HepG2 (cell line): ENCODE results near the gene VWA2. TPM values are rescaled to one million over a fixed set of nuclear protein-coding genes. Genes with fewer than 3 reads are reported as not detected.

Experiments
- ATAC-seq: fragments of 200-7000 bp; cut with Tn5 transposase; 3 replicates; pipeline ENCODE4 v1.9.1; 2020; ENCODE audit warnings: mild to moderate bottlenecking, moderate library complexity
- BruUV-seq: library from RNA; stranded (reverse); fragments of 400-500 nt; replicated peaks from 2 replicates; lab custom pipeline; 2021; lab: Mats Ljungman, UMichigan
- CTCF ChIA-PET: fragments of 300-600 bp; formaldehyde crosslinking; extraction: SDS; loops from one replicate; lab custom pipeline; 2021; ENCODE audit warnings: low total read pairs, inconsistent platforms, low intra/inter-chr PET ratio; lab: Yijun Ruan, JAX
- POLR2A ChIA-PET: fragments of 350-600 bp; sonication (Branson Sonifier 250); formaldehyde crosslinking; loops from one replicate; lab custom pipeline; 2020; ENCODE audit warnings: antibody characterized with exemption, inconsistent platforms; lab: Yijun Ruan, JAX
- DNase-seq: peaks from one replicate; pipeline ENCODE4 v3.0.0-alpha.2; 2015; ENCODE audit warnings: low spot score
- FAIRE-seq: peaks from 3 replicates; lab custom pipeline; 2011; peaks lifted over from hg19 to GRCh38; lab: Jason Lieb, UNC
- H2AFZ ChIP-seq: one replicate; pipeline ENCODE4 v1.6.1; 2011; ENCODE audit warnings: low read length, inconsistent platforms
- H3K27ac ChIP-seq: fragments of 300-600 bp; 3 replicates; pipeline ENCODE4 v1.8.0; 2011; ENCODE audit warnings: mixed run types, mild to moderate bottlenecking, mixed read lengths, low read length, inconsistent platforms; ENCODE audit not compliant: insufficient read depth; ENCODE audit errors: extremely low read length
- H3K27me3 ChIP-seq, 2 experiments: fragments of 200-600 bp in 1 of 2; 2 replicates in 1 of 2; 3 replicates in 1 of 2; pipeline versions ENCODE4 v1.6.0 to v1.8.0; 2011; ENCODE audit warnings: low read length in 2 of 2, mild to moderate bottlenecking in 2 of 2, moderate library complexity in 2 of 2, inconsistent platforms in 1 of 2; ENCODE audit not compliant: insufficient read depth in 2 of 2, control insufficient read depth in 1 of 2
- H3K36me3 ChIP-seq, 2 experiments: fragments of 200-600 bp in 1 of 2; replicated peaks in 1 of 2; 2 replicates in 1 of 2; 3 replicates in 1 of 2; pipeline versions ENCODE4 v1.5.1 to v1.8.0; 2011; ENCODE audit warnings: low read length in 2 of 2, inconsistent platforms in 1 of 2; ENCODE audit not compliant: insufficient read depth in 2 of 2, control insufficient read depth in 1 of 2
- H3K4me1 ChIP-seq: 2 replicates; pipeline ENCODE4 v1.5.1; 2012; ENCODE audit warnings: low read length, inconsistent platforms; ENCODE audit not compliant: insufficient read depth
- H3K4me2 ChIP-seq: 2 replicates; pipeline ENCODE4 v1.6.0; 2011; ENCODE audit warnings: low read depth, low read length, inconsistent platforms
- H3K4me3 ChIP-seq, 3 experiments: fragments of 200-600 bp in 1 of 3; sonication (generic), shearing (Covaris generic) in 1 of 3; replicated peaks in 1 of 3; 2 replicates each; pipeline ENCODE4 v1.5.1; 2011 to 2016; ENCODE audit warnings: low read length in 3 of 3, inconsistent platforms in 2 of 3, low read depth in 2 of 3, mild to moderate bottlenecking in 2 of 3, control low read depth in 1 of 3, mixed read lengths in 1 of 3; ENCODE audit not compliant: insufficient read depth in 1 of 3
- H3K79me2 ChIP-seq: one replicate; pipeline ENCODE4 v1.6.1; 2011; ENCODE audit warnings: low read length, inconsistent platforms; ENCODE audit not compliant: insufficient read depth
- H3K9ac ChIP-seq: 2 replicates; pipeline ENCODE4 v1.6.0; 2011; ENCODE audit warnings: mild to moderate bottlenecking, low read depth, low read length, inconsistent platforms; ENCODE audit not compliant: insufficient read depth
- H3K9me3 ChIP-seq: 2 replicates; pipeline ENCODE4 v1.5.1; 2012; ENCODE audit warnings: mild to moderate bottlenecking, low read length
- H4K20me1 ChIP-seq: 2 replicates; pipeline ENCODE4 v1.6.0; 2011; ENCODE audit warnings: inconsistent platforms, mild to moderate bottlenecking, low read length, moderate library complexity; ENCODE audit not compliant: insufficient read depth
- AGO2 ChIP-seq: fragments of 200-400 bp; formaldehyde crosslinking; optimal IDR thresholded peaks from 2 replicates; pipeline ENCODE3; 2017; ENCODE audit warnings: mild to moderate bottlenecking, low read depth, low read length, moderate library complexity
- HOXA7 ChIP-seq: sonication (generic); formaldehyde crosslinking; IDR thresholded peaks from 2 replicates; pipeline ENCODE4 v1.8.1; 2022; ENCODE audit warnings: mild to moderate bottlenecking, missing genetic modification reagents, moderate library complexity
- KDM5B ChIP-seq: sonication (generic); formaldehyde crosslinking; IDR thresholded peaks from 2 replicates; pipeline ENCODE4 v1.4.0; 2020; ENCODE audit warnings: missing genetic modification reagents, mild to moderate bottlenecking, borderline replicate concordance
- NBN ChIP-seq: fragments of 450-650 bp; conservative IDR thresholded peaks from 2 replicates; pipeline ENCODE4 v1.6.1; 2017
- PAF1 ChIP-seq: IDR thresholded peaks from 2 replicates; pipeline ENCODE4 v1.6.1; 2016; ENCODE audit warnings: missing genetic modification reagents, missing compliant biosample characterization
- PAWR ChIP-seq: sonication (generic); formaldehyde crosslinking; IDR thresholded peaks from 2 replicates; pipeline ENCODE4 v1.4.0; 2020; ENCODE audit warnings: missing genetic modification reagents, mild to moderate bottlenecking, borderline replicate concordance
- RXRA ChIP-seq: sonication (generic); formaldehyde crosslinking; IDR thresholded peaks from 2 replicates; pipeline ENCODE4 v1.5.1; 2020; ENCODE audit warnings: missing genetic modification reagents
- SMARCE1 ChIP-seq: fragments of 450-650 bp; IDR thresholded peaks from 2 replicates; pipeline ENCODE4 v1.6.1; 2017; ENCODE audit warnings: borderline replicate concordance
- ZIK1 ChIP-seq: sonication (generic); formaldehyde crosslinking; IDR thresholded peaks from 2 replicates; pipeline ENCODE4 v1.5.0; 2020; ENCODE audit warnings: mild to moderate bottlenecking, low read depth, missing genetic modification reagents, borderline replicate concordance
- ZNF121 ChIP-seq: sonication (generic); formaldehyde crosslinking; IDR thresholded peaks from 2 replicates; pipeline ENCODE4 v1.5.0; 2020; ENCODE audit warnings: mild to moderate bottlenecking, missing genetic modification reagents
- ZNF337 ChIP-seq: sonication (generic); formaldehyde crosslinking; IDR thresholded peaks from 2 replicates; pipeline ENCODE4 v1.5.1; 2020; ENCODE audit warnings: missing genetic modification reagents, low read depth, mild to moderate bottlenecking, borderline replicate concordance
- ZNF547 ChIP-seq: sonication (generic); formaldehyde crosslinking; IDR thresholded peaks from 2 replicates; pipeline ENCODE4 v1.5.1; 2020; ENCODE audit warnings: mild to moderate bottlenecking, missing genetic modification reagents
- ZNF75D ChIP-seq: sonication (generic); formaldehyde crosslinking; IDR thresholded peaks from 2 replicates; pipeline ENCODE4 v1.8.1; 2023; ENCODE audit warnings: missing genetic modification reagents, mild to moderate bottlenecking, borderline replicate concordance
- ZNF770 ChIP-seq: sonication (generic); formaldehyde crosslinking; IDR thresholded peaks from 2 replicates; pipeline ENCODE4 v1.5.0; 2020; ENCODE audit warnings: mild to moderate bottlenecking, missing genetic modification reagents
- ZSCAN31 ChIP-seq: sonication (generic); formaldehyde crosslinking; IDR thresholded peaks from 2 replicates; pipeline ENCODE4 v1.5.0; 2020; ENCODE audit warnings: low read depth, mild to moderate bottlenecking, missing genetic modification reagents
- WGBS: methylation state at CpG from one replicate; pipeline ENCODE4 v1.1.6; 2017; ENCODE audit warnings: low lambda C conversion rate; 5-methylcytosine and 5-hydroxymethylcytosine counted together
- in situ Hi-C: cut with HindIII; loops from 2 replicates; pipeline ENCODE4 v1.10.0; 2017; ENCODE audit warnings: low pct_unique_long_range_greater_than_20kb; ENCODE audit not compliant: extremely low pct_ligation_motif_present
- intact Hi-C: fragments of 100-400 bp; cut with micrococcal nuclease; formaldehyde crosslinking; loops from one replicate; pipeline ENCODE4 v1.10.0; 2022; ENCODE audit not compliant: unreplicated experiment
- polyA plus RNA-seq, 8 experiments: library from polyadenylated mRNA; depleted of rRNA in 3 of 8; stranded (reverse) in 7 of 8; unstranded in 1 of 8; fragments of >200 nt; fragmentation: Illumina TruSeq in 4 of 8; extraction: Trizol in 4 of 8; gene quantifications; 2 replicates each; pipeline versions ENCODE4 v1.2.1 to v1.2.3, GENCODE V29; 2011 to 2016; ENCODE audit warnings: low read depth in 4 of 8, missing spikeins in 1 of 8, mixed read lengths in 1 of 8; ENCODE audit not compliant: insufficient read depth in 1 of 8
- total RNA-seq, 5 experiments: library from RNA; depleted of rRNA; stranded (reverse); fragments of >200 nt; fragmentation: Illumina TruSeq; extraction: Trizol; gene quantifications; 2 replicates each; pipeline ENCODE4 v1.2.3, GENCODE V29; 2016; ENCODE audit warnings: low read depth in 1 of 5
- TF ChIP-seq, protein P1 (sequence below), 2 experiments: sonication (generic) in 1 of 2; formaldehyde crosslinking in 1 of 2; IDR thresholded peaks; 2 replicates each; pipeline versions ENCODE4 v1.4.0 to v1.6.1; 2018 to 2020; ENCODE audit warnings: missing genetic modification reagents in 2 of 2, borderline replicate concordance in 1 of 2, low read depth in 1 of 2, mild to moderate bottlenecking in 1 of 2, missing biosample characterization in 1 of 2

Gene VWA2
- total and polyA plus RNA-seq, 2 of the 13 experiments (the other 11 are each of a cell fraction or from before 2014, with no cell fraction given): not detected

GRCh38 chr10:114322344-114322743, 83.3 kb downstream of the VWA2 start:
- H3K9ac ChIP-seq: no peak overlapping the region
- ChIA-PET POLR2A (no interaction called here), CTCF (no interaction called here)
- no TSS peak for BruUV-seq
- no peak overlapping the region for H3K27ac ChIP-seq
- ATAC-seq: no peak
- no peaks in the 10 kb centered on the region for H4K20me1 ChIP-seq
- H2AFZ ChIP-seq: no peak overlapping the region
- peaks cover 0 to 23% of the 10 kb centered on the region in 2 experiments; a peak in 3 of 5 replicates for H3K27me3 ChIP-seq
- intact Hi-C loops: no loop called here
- no peak overlapping the region for H3K4me3 ChIP-seq
- no peaks in the 10 kb centered on the region for H3K36me3 ChIP-seq
- no peak for TF ChIP-seq AGO2
- no peak for TF ChIP-seq ZIK1 (CRISPR knock-in tag)
- no peak for TF ChIP-seq PAF1 (CRISPR knock-in tag)
- no peak for TF ChIP-seq KDM5B (CRISPR knock-in tag)
- TF ChIP-seq SMARCE1: no peak
- TF ChIP-seq HOXA7: no peak
- TF ChIP-seq ZSCAN31 (CRISPR knock-in tag): no peak
- H3K4me1 ChIP-seq: no peaks in the 10 kb centered on the region
- in situ Hi-C loops: loop anchor here (25.0 kb wide), 1 partner anchor 815 kb away; no protein-coding TSS in a partner anchor
- H3K79me2 ChIP-seq: no peaks in the 10 kb centered on the region
- DNase-seq: no peak
- H3K4me2 ChIP-seq: no peak overlapping the region
- FAIRE-seq: no peak
- WGBS: 50% methylated on average over 5 of the region's 5 CpGs
- no peaks in the 10 kb centered on the region for H3K9me3 ChIP-seq

GRCh38 chr10:114323023-114323422, 84.0 kb downstream of the VWA2 start:
- BruUV-seq: no TSS peak
- Histone ChIP-seq H3K4me2 (no peak overlapping the region), H3K9ac (no peak overlapping the region), H3K27me3 (peaks cover 0 to 24% of the 10 kb centered on the region in 2 experiments; a peak in 3 of 5 replicates), H3K9me3 (no peaks in the 10 kb centered on the region), H3K4me1 (no peaks in the 10 kb centered on the region), H2AFZ (no peak overlapping the region), H3K4me3 (no peak overlapping the region), H3K36me3 (no peaks in the 10 kb centered on the region), H3K79me2 (no peaks in the 10 kb centered on the region), H4K20me1 (no peaks in the 10 kb centered on the region), H3K27ac (no peak overlapping the region)
- FAIRE-seq (no peak), DNase-seq (no peak), ATAC-seq (no peak)
- intact Hi-C loops (no loop called here), in situ Hi-C loops (loop anchor here (25.0 kb wide), 1 partner anchor 814 kb away; no protein-coding TSS in a partner anchor)
- POLR2A ChIA-PET: no interaction called here
- WGBS: 7% methylated on average over 5 of the region's 5 CpGs
- CTCF ChIA-PET: no interaction called here
- no peak for TF ChIP-seq RXRA (CRISPR knock-in tag)
- no peak for TF ChIP-seq ZNF547 (CRISPR knock-in tag)
- no peak for TF ChIP-seq PAWR (CRISPR knock-in tag)
- no peak for TF ChIP-seq ZNF770
- no peak for TF ChIP-seq ZNF121 (CRISPR knock-in tag)
- no peak for TF ChIP-seq NBN
- no peak for TF ChIP-seq ZNF75D (CRISPR knock-in tag)
- TF ChIP-seq, protein P1, sequence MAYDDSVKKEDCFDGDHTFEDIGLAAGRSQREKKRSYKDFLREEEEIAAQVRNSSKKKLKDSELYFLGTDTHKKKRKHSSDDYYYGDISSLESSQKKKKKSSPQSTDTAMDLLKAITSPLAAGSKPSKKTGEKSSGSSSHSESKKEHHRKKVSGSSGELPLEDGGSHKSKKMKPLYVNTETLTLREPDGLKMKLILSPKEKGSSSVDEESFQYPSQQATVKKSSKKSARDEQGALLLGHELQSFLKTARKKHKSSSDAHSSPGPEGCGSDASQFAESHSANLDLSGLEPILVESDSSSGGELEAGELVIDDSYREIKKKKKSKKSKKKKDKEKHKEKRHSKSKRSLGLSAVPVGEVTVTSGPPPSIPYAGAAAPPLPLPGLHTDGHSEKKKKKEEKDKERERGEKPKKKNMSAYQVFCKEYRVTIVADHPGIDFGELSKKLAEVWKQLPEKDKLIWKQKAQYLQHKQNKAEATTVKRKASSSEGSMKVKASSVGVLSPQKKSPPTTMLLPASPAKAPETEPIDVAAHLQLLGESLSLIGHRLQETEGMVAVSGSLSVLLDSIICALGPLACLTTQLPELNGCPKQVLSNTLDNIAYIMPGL (CRISPR knock-in tag; IDR thresholded peaks at IDR 0.05; ENCODE audit: borderline replicate concordance in 1 of 2, low read depth in 1 of 2): no peak
- no peak for TF ChIP-seq ZNF337 (CRISPR knock-in tag)
